GM11168 (cell line): Measurements from ENCODE around the gene DUS1L.

ENCODE experiments used
- in situ Hi-C: fragments of 300-500 bp; cut with MboI; formaldehyde crosslinking; loops from one replicate; pipeline ENCODE4 v1.12.0; 2022; ENCODE audit warnings: low sequenced_read_pairs; ENCODE audit not compliant: unreplicated experiment

DUS1L gene

GRCh38 chr17:82029990-82030469 lies 35.6 kb downstream of the DUS1L start:
- in situ Hi-C loops = no loop called here

- in situ Hi-C loops = no loop called here
Measured at GRCh38 chr17:82029391-82029790, 36.2 kb downstream of the DUS1L start.

GRCh38 chr17:82028966-82029365 lies 36.6 kb downstream of the DUS1L start:
- in situ Hi-C loops = no loop called here

- in situ Hi-C loops = no loop called here
Measured at GRCh38 chr17:82028246-82028645, 37.4 kb downstream of the DUS1L start.

- in situ Hi-C loops = no loop called here
Measured at GRCh38 chr17:82025401-82026107, 40.0 kb downstream of the DUS1L start.

GRCh38 chr17:82024859-82025258 lies 40.7 kb downstream of the DUS1L start:
- in situ Hi-C loops = no loop called here

GRCh38 chr17:82023447-82024241 lies 42.0 kb downstream of the DUS1L start:
- in situ Hi-C loops = no loop called here

- in situ Hi-C loops = no loop called here
Measured at GRCh38 chr17:82022981-82023446, 42.6 kb downstream of the DUS1L start, which contains the start of gene LRRC45. Gene LRRC45 (plus strand): TSS chr17:82023305. CDS start chr17:82023644, 339 bp downstream.

GRCh38 chr17:82022310-82022980 lies 43.2 kb downstream of the DUS1L start, which contains the start of gene CENPX:
Gene CENPX (minus strand): TSS chr17:82022878. CDS start chr17:82022861, 17 bp downstream.
- in situ Hi-C loops = no loop called here

DNA sequence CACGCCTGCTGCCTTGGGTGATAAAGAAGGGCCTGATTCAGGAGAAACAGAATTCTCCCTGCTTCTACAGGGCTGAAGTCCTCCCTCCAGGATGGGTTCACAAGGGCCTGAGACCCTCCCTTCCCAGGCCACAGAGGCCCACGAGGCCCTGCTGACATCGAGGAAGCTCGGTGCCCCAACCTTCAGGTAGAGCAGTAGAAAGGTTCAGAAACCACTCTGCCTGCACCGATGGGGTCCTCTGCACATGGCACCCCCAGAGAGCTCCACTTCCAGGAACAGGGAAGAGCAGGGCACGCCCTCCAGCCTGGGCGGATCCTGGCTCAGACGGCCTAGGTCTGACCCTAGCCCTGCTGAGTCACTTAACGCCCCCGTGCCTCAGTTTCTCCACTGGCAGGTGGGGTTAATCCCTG lies 43.7 kb downstream of the DUS1L start:
- in situ Hi-C loops = no loop called here

- in situ Hi-C loops = no loop called here
Measured at GRCh38 chr17:82021107-82021899, 44.3 kb downstream of the DUS1L start.

- in situ Hi-C loops = no loop called here
Measured at GRCh38 chr17:82020572-82021106, 45.0 kb downstream of the DUS1L start.

DNA sequence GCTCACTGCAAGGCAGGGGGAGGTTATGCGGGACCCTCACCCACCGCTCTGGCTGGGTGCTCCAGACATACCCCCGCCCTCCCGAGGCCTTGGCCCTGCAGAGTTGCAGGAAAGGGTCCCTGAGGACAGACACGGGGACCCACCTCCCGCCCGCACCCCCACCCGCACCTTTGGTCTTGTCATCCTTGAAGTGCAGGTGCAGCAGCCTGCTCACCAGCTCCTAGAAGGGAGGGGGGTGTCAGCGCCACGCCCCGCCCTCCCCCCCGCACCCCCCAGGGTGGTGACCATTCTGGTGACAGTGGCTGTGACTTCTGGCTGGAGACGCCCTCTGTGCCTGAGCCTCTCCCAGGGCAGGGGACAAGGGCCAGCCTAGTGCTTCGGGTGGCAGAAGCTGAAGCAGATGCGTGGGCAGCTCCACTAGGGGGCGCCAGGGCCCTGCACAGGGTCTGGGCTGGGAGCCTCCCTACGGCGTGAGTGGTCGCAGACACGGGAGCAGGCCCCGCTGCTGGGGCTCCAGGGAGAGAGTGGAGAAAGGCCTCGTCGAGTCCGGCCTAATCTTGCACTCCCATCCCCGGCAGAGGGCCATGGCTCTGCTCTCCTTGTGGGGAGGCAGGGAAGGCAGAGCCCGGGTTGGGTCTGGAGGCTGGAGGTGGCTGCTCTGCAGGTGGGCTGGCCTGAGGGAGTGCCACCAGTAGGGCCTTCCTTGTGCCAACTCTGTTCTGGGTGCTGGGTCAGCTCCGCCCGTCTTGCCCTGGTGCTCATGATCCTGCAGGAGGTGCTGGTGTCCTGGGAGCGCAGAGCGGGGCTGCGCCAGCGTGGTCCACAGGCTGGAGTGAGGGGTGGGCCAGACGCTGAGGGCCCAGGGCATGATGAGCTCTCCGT lies 45.7 kb downstream of the DUS1L start:
- in situ Hi-C loops = no loop called here

GRCh38 chr17:82018989-82019689 lies 46.5 kb downstream of the DUS1L start:
- in situ Hi-C loops = no loop called here

GRCh38 chr17:82018152-82018988 lies 47.2 kb downstream of the DUS1L start:
- in situ Hi-C loops = no loop called here

GRCh38 chr17:82017612-82018151 lies 47.9 kb downstream of the DUS1L start:
- in situ Hi-C loops = no loop called here
